Kidney (tissue), 14 donors: ENCODE results near the gene SMAD6. TPM values are rescaled to one million over a fixed set of nuclear protein-coding genes. Genes with fewer than 3 reads are reported as not detected.
A peak's percentile ranks its signal among the peaks of the same experiment; 100 is the strongest.

Experiments used
- DNase-seq, 5 donors: peaks; one replicate each; pipeline ENCODE4 v3.0.0-alpha.2; 2013 to 2020
- FAIRE-seq: peaks from 2 replicates; lab custom pipeline; 2012; peaks lifted over from hg19 to GRCh38; lab: Jason Lieb, UNC
- H3K27ac ChIP-seq, 2 donors: one replicate each; pipeline ENCODE4 v1.7.0; 2013; ENCODE audit warnings: low read depth in 2 of 2, low read length in 2 of 2, inconsistent platforms in 1 of 2
- H3K27me3 ChIP-seq: one replicate; pipeline ENCODE4 v1.7.1; 2013; ENCODE audit warnings: low read length, inconsistent platforms; ENCODE audit not compliant: control insufficient read depth, insufficient read depth
- H3K36me3 ChIP-seq, 3 donors: one replicate each; pipeline versions ENCODE4 v1.7.0 to v1.7.1; 2013; ENCODE audit warnings: low read length in 3 of 3, control low read depth in 1 of 3, inconsistent platforms in 1 of 3; ENCODE audit not compliant: insufficient read depth in 3 of 3, control insufficient read depth in 2 of 3
- H3K4me1 ChIP-seq, 3 donors: one replicate each; pipeline versions ENCODE4 v1.7.0 to v1.7.1; 2013; ENCODE audit warnings: low read length in 3 of 3, inconsistent platforms in 1 of 3, low read depth in 1 of 3; ENCODE audit not compliant: control insufficient read depth in 2 of 3, insufficient read depth in 2 of 3
- H3K4me3 ChIP-seq, 3 donors: one replicate each; pipeline versions ENCODE4 v1.7.0 to v1.8.1; 2013; ENCODE audit warnings: low read length in 3 of 3, control low read depth in 1 of 3, inconsistent platforms in 1 of 3
- H3K9ac ChIP-seq, 3 donors: one replicate each; pipeline versions ENCODE4 v1.7.0 to v1.7.1; 2013; ENCODE audit warnings: low read length in 3 of 3, control low read depth in 1 of 3, inconsistent platforms in 1 of 3
- H3K9me3 ChIP-seq, 3 donors: one replicate each; pipeline versions ENCODE4 v1.7.0 to v1.7.1; 2013; ENCODE audit warnings: low read length in 3 of 3, control low read depth in 1 of 3, inconsistent platforms in 1 of 3; ENCODE audit not compliant: control insufficient read depth in 2 of 3, insufficient read depth in 1 of 3
- intact Hi-C: fragments of 100-400 bp; cut with DNase I; formaldehyde crosslinking; loops from one replicate; pipeline ENCODE4 v1.11.1; 2022
- polyA plus RNA-seq: library from polyadenylated mRNA; stranded (reverse); fragments of 350-450 nt; fragmentation: Illumina TruSeq; extraction: RNeasy Lipid Tissue Mini Kit (QIAGEN cat#74804); gene quantifications from one replicate; pipeline ENCODE4 v1.2.3, GENCODE V29; 2014; ENCODE audit warnings: low read depth, low replicate concordance; ENCODE audit not compliant: insufficient read depth
- total RNA-seq: library from RNA; stranded (reverse); fragmentation: NEBNext Ultra II Directional; extraction: Animal tissue kit (Norgen Biotek cat#: 25700); gene quantifications from one replicate; pipeline ENCODE4 v1.2.1, GENCODE V29; 2021
- TF ChIP-seq, protein P1 (sequence below): IDR thresholded peaks from 3 replicates; pipeline ENCODE4 v1.5.1; 2012; ENCODE audit warnings: mild to moderate bottlenecking, moderate library complexity, borderline replicate concordance; ENCODE audit not compliant: insufficient read depth; ENCODE audit errors: extremely low read depth
- donor health status: control.
- donor health status: control.
- donor health status: control.
- donor health status: control.
- donor health status: control.
- donor health status: DM: yes; HTN: yes; CAD: no.
- donor health status: Normal renal cell carcinoma (clear cell type).

Gene SMAD6
- total and polyA plus RNA-seq, 2 donors from 2014 or later, result 15.4 to 23.0 TPM

DNA sequence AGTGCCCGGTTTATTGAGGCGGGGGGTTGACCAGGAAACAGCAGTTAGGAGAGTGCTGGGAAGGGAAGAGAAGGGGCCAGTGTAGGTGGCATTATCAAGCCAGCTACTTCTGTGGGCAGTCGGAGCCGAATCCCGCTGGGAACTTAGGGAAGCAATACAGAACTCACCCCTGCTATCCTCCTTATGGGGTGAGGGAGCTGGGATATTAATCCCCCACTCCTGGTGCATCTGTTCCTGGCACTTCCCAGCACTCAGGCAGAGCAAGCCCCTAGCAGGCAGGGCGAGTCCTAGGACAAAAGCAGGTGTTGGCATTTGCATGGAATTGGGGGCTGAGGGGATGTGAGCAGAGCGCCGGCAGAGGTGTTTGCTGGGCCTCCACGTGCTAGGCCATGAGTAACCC, 48.6 kb downstream of the SMAD6 start:
- Histone ChIP-seq H3K36me3 (no peaks in the 10 kb centered on the region), H3K4me3 (no peak overlapping the region), H3K4me1 (peaks cover 3 to 48% (median 45%) of the 10 kb centered on the region in 3 donors), H3K27ac (no peak overlapping the region), H3K9me3 (peaks cover 0 to 6% (median 0%) of the 10 kb centered on the region in 3 donors), H3K9ac (no peak overlapping the region), H3K27me3 (no peaks in the 10 kb centered on the region)
- TF ChIP-seq, protein P1, sequence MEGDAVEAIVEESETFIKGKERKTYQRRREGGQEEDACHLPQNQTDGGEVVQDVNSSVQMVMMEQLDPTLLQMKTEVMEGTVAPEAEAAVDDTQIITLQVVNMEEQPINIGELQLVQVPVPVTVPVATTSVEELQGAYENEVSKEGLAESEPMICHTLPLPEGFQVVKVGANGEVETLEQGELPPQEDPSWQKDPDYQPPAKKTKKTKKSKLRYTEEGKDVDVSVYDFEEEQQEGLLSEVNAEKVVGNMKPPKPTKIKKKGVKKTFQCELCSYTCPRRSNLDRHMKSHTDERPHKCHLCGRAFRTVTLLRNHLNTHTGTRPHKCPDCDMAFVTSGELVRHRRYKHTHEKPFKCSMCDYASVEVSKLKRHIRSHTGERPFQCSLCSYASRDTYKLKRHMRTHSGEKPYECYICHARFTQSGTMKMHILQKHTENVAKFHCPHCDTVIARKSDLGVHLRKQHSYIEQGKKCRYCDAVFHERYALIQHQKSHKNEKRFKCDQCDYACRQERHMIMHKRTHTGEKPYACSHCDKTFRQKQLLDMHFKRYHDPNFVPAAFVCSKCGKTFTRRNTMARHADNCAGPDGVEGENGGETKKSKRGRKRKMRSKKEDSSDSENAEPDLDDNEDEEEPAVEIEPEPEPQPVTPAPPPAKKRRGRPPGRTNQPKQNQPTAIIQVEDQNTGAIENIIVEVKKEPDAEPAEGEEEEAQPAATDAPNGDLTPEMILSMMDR, result no peak
- no peak for FAIRE-seq
- DNase-seq, result no peak
- intact Hi-C loops, result no loop called here

DNA sequence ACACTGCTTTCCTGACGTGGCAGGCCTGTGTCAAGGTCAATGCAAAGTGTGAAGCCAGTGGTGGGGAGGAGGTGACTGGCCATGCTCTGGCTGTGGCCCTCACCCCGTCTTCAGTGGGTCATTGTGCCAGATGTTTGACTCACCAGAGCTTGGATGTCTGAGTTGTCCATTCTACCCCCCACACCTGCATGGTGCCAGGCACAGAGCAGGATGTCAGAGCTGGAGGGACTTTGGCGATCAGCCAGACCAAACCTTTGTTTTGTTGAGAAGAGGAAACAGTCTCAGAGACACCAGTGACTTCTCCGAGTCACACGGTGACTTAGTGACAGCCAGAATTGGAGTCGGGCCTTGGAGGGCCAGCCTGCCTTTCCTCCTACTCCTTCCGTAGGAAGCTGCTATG, 49.5 kb downstream of the SMAD6 start:
- FAIRE-seq, result no peak
- Histone ChIP-seq H3K36me3 (no peaks in the 10 kb centered on the region), H3K4me1 (peaks cover 4 to 42% (median 36%) of the 10 kb centered on the region in 3 donors), H3K4me3 (no peak overlapping the region), H3K9me3 (peaks cover 0 to 6% (median 0%) of the 10 kb centered on the region in 3 donors), H3K9ac (no peak overlapping the region), H3K27me3 (no peaks in the 10 kb centered on the region), H3K27ac (peak overlapping the region in 1 of 2 donors; percentile 68)
- TF ChIP-seq, protein P1, result no peak
- DNase-seq, result peak in 2 of 5 donors; percentile 62 to 69
- intact Hi-C loops, result no loop called here

DNA sequence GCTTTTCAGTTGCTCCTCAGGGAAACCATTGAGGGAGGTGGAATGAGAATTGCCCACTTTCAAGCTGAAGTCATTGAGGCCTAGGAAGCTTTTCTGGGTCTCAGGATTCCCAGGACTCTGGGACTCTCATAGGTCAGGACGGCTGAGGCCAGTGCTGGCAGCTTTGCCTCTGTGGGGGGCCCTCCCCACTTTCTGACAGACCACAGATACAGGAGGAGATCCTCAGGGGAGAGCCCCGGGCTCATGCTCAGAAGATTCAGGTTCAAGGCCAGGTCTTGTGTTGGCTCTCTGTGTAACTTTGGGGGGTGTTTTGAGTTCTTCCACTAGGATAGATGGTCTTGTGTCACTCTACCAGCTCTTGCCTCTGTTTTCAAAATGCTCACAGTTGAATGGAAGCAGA, 50.0 kb downstream of the SMAD6 start:
- Histone ChIP-seq H3K9me3 (peaks cover 0 to 6% (median 0%) of the 10 kb centered on the region in 3 donors), H3K4me1 (peaks cover 6 to 42% (median 38%) of the 10 kb centered on the region in 3 donors), H3K4me3 (no peak overlapping the region), H3K9ac (no peak overlapping the region), H3K27me3 (no peaks in the 10 kb centered on the region), H3K27ac (peak overlapping the region in 1 of 2 donors; percentile 39), H3K36me3 (no peaks in the 10 kb centered on the region)
- intact Hi-C loops, result no loop called here
- DNase-seq, result no peak
- TF ChIP-seq, protein P1, result no peak
- FAIRE-seq, result no peak
